HepG2 (cell line): ENCODE results near the gene FAM193A. TPM values are rescaled to one million over a fixed set of nuclear protein-coding genes. Genes with fewer than 3 reads are reported as not detected.

Experiments used
- ATAC-seq: fragments of 200-7000 bp; cut with Tn5 transposase; 3 replicates; pipeline ENCODE4 v1.9.1; 2020; ENCODE audit warnings: mild to moderate bottlenecking, moderate library complexity
- BruUV-seq: library from RNA; stranded (reverse); fragments of 400-500 nt; replicated peaks from 2 replicates; lab custom pipeline; 2021; lab: Mats Ljungman, UMichigan
- CTCF ChIA-PET: fragments of 300-600 bp; formaldehyde crosslinking; extraction: SDS; loops from one replicate; lab custom pipeline; 2021; ENCODE audit warnings: low total read pairs, inconsistent platforms, low intra/inter-chr PET ratio; lab: Yijun Ruan, JAX
- POLR2A ChIA-PET: fragments of 350-600 bp; sonication (Branson Sonifier 250); formaldehyde crosslinking; loops from one replicate; lab custom pipeline; 2020; ENCODE audit warnings: antibody characterized with exemption, inconsistent platforms; lab: Yijun Ruan, JAX
- DNase-seq: peaks from one replicate; pipeline ENCODE4 v3.0.0-alpha.2; 2015; ENCODE audit warnings: low spot score
- FAIRE-seq: peaks from 3 replicates; lab custom pipeline; 2011; peaks lifted over from hg19 to GRCh38; lab: Jason Lieb, UNC
- H2AFZ ChIP-seq: one replicate; pipeline ENCODE4 v1.6.1; 2011; ENCODE audit warnings: low read length, inconsistent platforms
- H3K27ac ChIP-seq: fragments of 300-600 bp; 3 replicates; pipeline ENCODE4 v1.8.0; 2011; ENCODE audit warnings: mixed run types, mild to moderate bottlenecking, mixed read lengths, low read length, inconsistent platforms; ENCODE audit not compliant: insufficient read depth; ENCODE audit errors: extremely low read length
- H3K27me3 ChIP-seq, 2 experiments: fragments of 200-600 bp in 1 of 2; 2 replicates in 1 of 2; 3 replicates in 1 of 2; pipeline versions ENCODE4 v1.6.0 to v1.8.0; 2011; ENCODE audit warnings: low read length in 2 of 2, mild to moderate bottlenecking in 2 of 2, moderate library complexity in 2 of 2, inconsistent platforms in 1 of 2; ENCODE audit not compliant: insufficient read depth in 2 of 2, control insufficient read depth in 1 of 2
- H3K36me3 ChIP-seq, 2 experiments: fragments of 200-600 bp in 1 of 2; replicated peaks in 1 of 2; 2 replicates in 1 of 2; 3 replicates in 1 of 2; pipeline versions ENCODE4 v1.5.1 to v1.8.0; 2011; ENCODE audit warnings: low read length in 2 of 2, inconsistent platforms in 1 of 2; ENCODE audit not compliant: insufficient read depth in 2 of 2, control insufficient read depth in 1 of 2
- H3K4me1 ChIP-seq: 2 replicates; pipeline ENCODE4 v1.5.1; 2012; ENCODE audit warnings: low read length, inconsistent platforms; ENCODE audit not compliant: insufficient read depth
- H3K4me2 ChIP-seq: 2 replicates; pipeline ENCODE4 v1.6.0; 2011; ENCODE audit warnings: low read depth, low read length, inconsistent platforms
- H3K4me3 ChIP-seq, 3 experiments: fragments of 200-600 bp in 1 of 3; sonication (generic), shearing (Covaris generic) in 1 of 3; replicated peaks in 1 of 3; 2 replicates each; pipeline ENCODE4 v1.5.1; 2011 to 2016; ENCODE audit warnings: low read length in 3 of 3, inconsistent platforms in 2 of 3, low read depth in 2 of 3, mild to moderate bottlenecking in 2 of 3, control low read depth in 1 of 3, mixed read lengths in 1 of 3; ENCODE audit not compliant: insufficient read depth in 1 of 3
- H3K79me2 ChIP-seq: one replicate; pipeline ENCODE4 v1.6.1; 2011; ENCODE audit warnings: low read length, inconsistent platforms; ENCODE audit not compliant: insufficient read depth
- H3K9ac ChIP-seq: 2 replicates; pipeline ENCODE4 v1.6.0; 2011; ENCODE audit warnings: mild to moderate bottlenecking, low read depth, low read length, inconsistent platforms; ENCODE audit not compliant: insufficient read depth
- H3K9me3 ChIP-seq: 2 replicates; pipeline ENCODE4 v1.5.1; 2012; ENCODE audit warnings: mild to moderate bottlenecking, low read length
- H4K20me1 ChIP-seq: 2 replicates; pipeline ENCODE4 v1.6.0; 2011; ENCODE audit warnings: inconsistent platforms, mild to moderate bottlenecking, low read length, moderate library complexity; ENCODE audit not compliant: insufficient read depth
- BORCS8-MEF2B ChIP-seq: sonication (generic); formaldehyde crosslinking; IDR thresholded peaks from 2 replicates; pipeline ENCODE4 v1.8.0; 2022; ENCODE audit warnings: mild to moderate bottlenecking, missing genetic modification reagents
- CBX2 ChIP-seq, 2 experiments: fragments of 200-600 bp in 1 of 2; sonication (generic); formaldehyde crosslinking in 1 of 2; IDR thresholded peaks; 2 replicates each; pipeline versions ENCODE4 v1.7.0 to v1.8.1; 2018 to 2022; ENCODE audit warnings: low read depth in 2 of 2, low read length in 1 of 2, mild to moderate bottlenecking in 1 of 2, missing genetic modification reagents in 1 of 2
- E2F1 ChIP-seq: sonication (generic); formaldehyde crosslinking; IDR thresholded peaks from 2 replicates; pipeline ENCODE4 v1.5.0; 2020; ENCODE audit warnings: missing genetic modification reagents
- EP300 ChIP-seq, 3 experiments: sonication (generic) in 1 of 3; formaldehyde crosslinking in 1 of 3; IDR thresholded peaks; 2 replicates each; pipeline versions ENCODE4 v1.5.1 to v1.6.1; 2011 to 2020; ENCODE audit warnings: low read depth in 2 of 3, low read length in 2 of 3, borderline replicate concordance in 1 of 3, improper control_type of control experiment in 1 of 3, mild to moderate bottlenecking in 1 of 3, missing genetic modification reagents in 1 of 3, moderate library complexity in 1 of 3
- JARID2 ChIP-seq: sonication (generic); formaldehyde crosslinking; IDR thresholded peaks from 2 replicates; pipeline ENCODE4 v1.8.1; 2023; ENCODE audit warnings: missing genetic modification reagents, inconsistent platforms; ENCODE audit not compliant: insufficient replicate concordance
- LBX2 ChIP-seq: sonication (generic); formaldehyde crosslinking; IDR thresholded peaks from 2 replicates; pipeline ENCODE4 v1.5.0; 2020; ENCODE audit warnings: missing genetic modification reagents, mild to moderate bottlenecking, borderline replicate concordance
- SRSF4 ChIP-seq: fragments of 200-400 bp; formaldehyde crosslinking; IDR thresholded peaks from one replicate; pipeline ENCODE4 v1.6.1; 2018; ENCODE audit warnings: mild to moderate bottlenecking, low read depth, low read length, moderate library complexity; ENCODE audit not compliant: poor library complexity, severe bottlenecking
- ZNF552 ChIP-seq: sonication (generic); formaldehyde crosslinking; IDR thresholded peaks from 2 replicates; pipeline ENCODE4 v1.9.0; 2022; ENCODE audit warnings: missing genetic modification reagents, mild to moderate bottlenecking, borderline replicate concordance
- ZNF562 ChIP-seq: sonication (generic); formaldehyde crosslinking; IDR thresholded peaks from 2 replicates; pipeline ENCODE4 v1.8.0; 2022; ENCODE audit warnings: missing genetic modification reagents, borderline replicate concordance
- ZNF879 ChIP-seq: sonication (generic); formaldehyde crosslinking; IDR thresholded peaks from 2 replicates; pipeline ENCODE4 v1.8.1; 2023; ENCODE audit warnings: missing genetic modification reagents
- WGBS: methylation state at CpG from one replicate; pipeline ENCODE4 v1.1.6; 2017; ENCODE audit warnings: low lambda C conversion rate; 5-methylcytosine and 5-hydroxymethylcytosine counted together
- in situ Hi-C: cut with HindIII; loops from 2 replicates; pipeline ENCODE4 v1.10.0; 2017; ENCODE audit warnings: low pct_unique_long_range_greater_than_20kb; ENCODE audit not compliant: extremely low pct_ligation_motif_present
- intact Hi-C: fragments of 100-400 bp; cut with micrococcal nuclease; formaldehyde crosslinking; loops from one replicate; pipeline ENCODE4 v1.10.0; 2022; ENCODE audit not compliant: unreplicated experiment
- polyA plus RNA-seq, 8 experiments: library from polyadenylated mRNA; depleted of rRNA in 3 of 8; stranded (reverse) in 7 of 8; unstranded in 1 of 8; fragments of >200 nt; fragmentation: Illumina TruSeq in 4 of 8; extraction: Trizol in 4 of 8; gene quantifications; 2 replicates each; pipeline versions ENCODE4 v1.2.1 to v1.2.3, GENCODE V29; 2011 to 2016; ENCODE audit warnings: low read depth in 4 of 8, missing spikeins in 1 of 8, mixed read lengths in 1 of 8; ENCODE audit not compliant: insufficient read depth in 1 of 8
- total RNA-seq, 5 experiments: library from RNA; depleted of rRNA; stranded (reverse); fragments of >200 nt; fragmentation: Illumina TruSeq; extraction: Trizol; gene quantifications; 2 replicates each; pipeline ENCODE4 v1.2.3, GENCODE V29; 2016; ENCODE audit warnings: low read depth in 1 of 5

FAM193A gene
- total and polyA plus RNA-seq, 2 of the 13 experiments (the other 11 are each of a cell fraction or from before 2014, with no cell fraction given): 5.7 to 8.7 TPM

- TF ChIP-seq ZNF552 (no peak), JARID2 (CRISPR knock-in tag) (no peak), ZNF879 (CRISPR knock-in tag) (no peak), CBX2 (IDR thresholded peaks at IDR 0.05; ENCODE audit: low read depth, low read length) (no peak), CBX2 (CRISPR knock-in tag; IDR thresholded peaks at IDR 0.05; ENCODE audit: low read depth) (no peak), ZNF562 (CRISPR knock-in tag) (no peak), SRSF4 (no peak)
Measured at GRCh38 chr4:2688697-2689096, 152.2 kb downstream of the FAM193A start (continued).

GRCh38 chr4:2689114-2689513 lies 152.7 kb downstream of the FAM193A start:
- Histone ChIP-seq H3K27ac (no peak overlapping the region), H3K79me2 (no peaks in the 10 kb centered on the region), H3K4me1 (no peaks in the 10 kb centered on the region), H2AFZ (no peak overlapping the region), H3K4me3 (no peak overlapping the region), H3K9me3 (no peaks in the 10 kb centered on the region), H3K4me2 (no peak overlapping the region), H3K27me3 (no peaks in the 10 kb centered on the region), H3K36me3 (peaks cover 35 to 85% of the 10 kb centered on the region in 2 experiments), H3K9ac (no peak overlapping the region), H4K20me1 (no peaks in the 10 kb centered on the region)
- ChIA-PET CTCF (no interaction called here), POLR2A (no interaction called here)
- 95% methylated on average over 6 of the region's 6 CpGs for WGBS
- FAIRE-seq (no peak), ATAC-seq (no peak), DNase-seq (no peak)
- in situ Hi-C loops (no loop called here), intact Hi-C loops (no loop called here)
- TF ChIP-seq LBX2 (CRISPR knock-in tag) (no peak), EP300 (IDR thresholded peaks at IDR 0.05; ENCODE audit: low read depth in 2 of 2, low read length in 2 of 2) (no peak), EP300 (CRISPR knock-in tag; IDR thresholded peaks at IDR 0.05; ENCODE audit: borderline replicate concordance) (no peak), E2F1 (CRISPR knock-in tag) (no peak), BORCS8-MEF2B (CRISPR knock-in tag) (no peak)
- no TSS peak for BruUV-seq
